GM12891 (cell line): ENCODE results near the gene ALPI.
A peak's percentile ranks its signal among the peaks of the same experiment; 100 is the strongest.
"Not testable (repeated sequence)": the region's sequence is repeated elsewhere in the genome, so short reads cannot be mapped to it uniquely, and the experiment has no call there.

ENCODE experiments used
- DNase-seq: peaks from one replicate; pipeline ENCODE4 v3.0.0; 2011; ENCODE audit warnings: low spot score; ENCODE audit not compliant: insufficient read length
- FAIRE-seq: peaks from 2 replicates; lab custom pipeline; 2011; peaks lifted over from hg19 to GRCh38; lab: Jason Lieb, UNC
- PAX5 ChIP-seq: IDR thresholded peaks from 2 replicates; pipeline ENCODE4 v1.6.1; 2011; ENCODE audit warnings: low read length, moderate library complexity, mild to moderate bottlenecking; ENCODE audit not compliant: insufficient read depth, severe bottlenecking
- POLR2A ChIP-seq: IDR thresholded peaks from 2 replicates; pipeline ENCODE4 v1.6.1; 2011; ENCODE audit warnings: low read depth, low read length, control low read depth
- POLR2AphosphoS5 ChIP-seq: IDR thresholded peaks from 2 replicates; pipeline ENCODE4 v1.6.1; 2011; ENCODE audit warnings: low read depth, low read length, control low read depth
- POU2F2 ChIP-seq: IDR thresholded peaks from 2 replicates; pipeline ENCODE4 v1.6.1; 2011; ENCODE audit warnings: low read depth, mild to moderate bottlenecking, control low read depth, low read length, moderate library complexity
- SPI1 ChIP-seq: IDR thresholded peaks from 2 replicates; pipeline ENCODE4 v1.6.1; 2011; ENCODE audit warnings: low read depth, low read length, control low read depth
- TAF1 ChIP-seq: IDR thresholded peaks from 2 replicates; pipeline ENCODE4 v1.6.1; 2011; ENCODE audit warnings: low read depth, low read length, control low read depth

Gene ALPI

DNA sequence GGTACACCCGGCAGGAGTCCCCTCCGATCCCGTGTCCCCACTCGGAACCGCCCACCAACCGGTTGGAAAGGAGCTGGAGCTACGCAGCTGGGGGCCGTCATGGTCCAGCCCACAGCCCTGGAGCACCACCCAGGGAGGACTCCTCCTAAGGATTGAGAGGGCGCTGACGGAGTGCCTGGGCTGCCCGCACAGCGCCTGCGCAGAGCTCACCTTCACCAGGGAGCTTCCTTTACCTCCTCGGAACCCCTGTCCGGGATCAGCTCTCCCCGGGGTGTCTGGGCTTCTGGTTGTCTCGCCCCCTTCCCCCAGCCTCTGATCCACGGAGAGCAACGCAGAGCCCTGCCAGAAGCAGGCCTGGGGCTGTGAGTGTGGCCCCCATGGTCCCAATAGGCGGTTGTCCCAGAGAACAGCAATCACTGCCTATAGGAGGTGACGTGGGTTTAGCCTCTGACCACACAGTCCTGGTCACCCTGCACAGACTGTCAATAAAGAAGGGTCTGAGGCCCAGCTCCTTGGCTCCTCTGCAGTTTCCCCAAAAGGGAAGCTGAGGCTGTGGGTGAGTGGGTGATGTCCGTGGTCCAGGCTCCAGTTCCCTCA lies 34.7 kb upstream of the ALPI start:
- FAIRE-seq (no peak), DNase-seq (no peak)
- no peak for TF ChIP-seq TAF1

DNA sequence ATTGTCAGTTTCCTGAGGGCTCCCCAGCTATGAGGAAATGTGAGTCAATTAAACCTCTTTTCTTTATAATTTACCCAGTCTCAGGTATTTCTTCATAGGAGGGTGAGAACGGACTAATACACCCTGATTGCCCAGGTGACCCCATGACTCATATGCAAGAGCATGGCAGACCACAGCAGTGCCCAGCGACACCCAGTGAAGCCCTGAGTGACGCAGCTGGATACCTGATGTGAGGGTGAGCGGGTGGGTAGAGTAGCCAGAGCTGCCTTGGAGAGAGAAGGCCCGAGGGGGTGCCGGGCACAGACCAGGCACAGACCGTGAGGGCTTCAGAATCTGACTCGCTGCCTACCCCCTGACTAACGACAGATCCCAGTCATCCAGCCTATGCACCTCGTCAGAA lies 33.9 kb upstream of the ALPI start:
- FAIRE-seq (no peak), DNase-seq (no peak)
- TF ChIP-seq TAF1 (no peak), POU2F2 (no peak), POLR2A (no peak), SPI1 (no peak), PAX5 (no peak), POLR2AphosphoS5 (no peak)

DNA sequence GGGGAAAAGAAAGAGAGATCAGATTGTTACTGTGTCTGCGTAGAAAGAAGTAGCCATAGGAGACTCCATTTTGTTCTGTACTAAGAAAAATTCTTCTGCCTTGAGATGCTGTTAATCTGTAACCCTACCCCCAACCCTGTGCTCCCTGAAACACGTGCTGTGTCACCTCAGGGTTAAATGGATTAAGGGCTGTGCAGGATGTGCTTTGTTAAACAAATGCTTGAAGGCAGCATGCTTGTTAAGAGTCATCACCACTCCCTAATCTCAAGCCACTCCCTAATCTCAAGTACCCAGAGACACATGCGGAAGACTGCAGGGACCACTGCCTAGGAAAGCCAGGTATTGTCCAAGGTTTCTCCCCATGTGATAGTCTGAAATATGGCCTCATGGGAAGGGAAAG lies 33.0 kb upstream of the ALPI start:
- not testable (repeated sequence) for FAIRE-seq, DNase-seq

DNA sequence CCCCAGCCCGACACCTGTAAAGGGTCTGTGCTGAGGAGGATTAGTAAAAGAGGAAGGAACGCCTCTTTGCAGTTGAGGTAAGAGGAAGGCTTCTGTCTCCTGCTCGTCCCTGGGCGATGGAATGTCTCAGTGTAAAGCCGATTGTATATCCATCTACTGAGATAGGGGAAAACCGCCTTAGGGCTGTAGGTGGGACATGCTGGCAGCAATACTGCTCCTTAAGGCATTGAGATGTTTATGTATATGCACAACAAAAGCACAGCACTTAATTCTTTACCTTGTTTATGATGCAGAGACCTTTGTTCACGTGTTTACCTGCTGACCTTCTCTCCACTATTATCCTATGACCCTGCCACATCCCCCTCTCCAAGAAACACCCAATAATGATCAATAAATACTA lies 32.5 kb upstream of the ALPI start:
- not testable (repeated sequence) for FAIRE-seq, DNase-seq

DNA sequence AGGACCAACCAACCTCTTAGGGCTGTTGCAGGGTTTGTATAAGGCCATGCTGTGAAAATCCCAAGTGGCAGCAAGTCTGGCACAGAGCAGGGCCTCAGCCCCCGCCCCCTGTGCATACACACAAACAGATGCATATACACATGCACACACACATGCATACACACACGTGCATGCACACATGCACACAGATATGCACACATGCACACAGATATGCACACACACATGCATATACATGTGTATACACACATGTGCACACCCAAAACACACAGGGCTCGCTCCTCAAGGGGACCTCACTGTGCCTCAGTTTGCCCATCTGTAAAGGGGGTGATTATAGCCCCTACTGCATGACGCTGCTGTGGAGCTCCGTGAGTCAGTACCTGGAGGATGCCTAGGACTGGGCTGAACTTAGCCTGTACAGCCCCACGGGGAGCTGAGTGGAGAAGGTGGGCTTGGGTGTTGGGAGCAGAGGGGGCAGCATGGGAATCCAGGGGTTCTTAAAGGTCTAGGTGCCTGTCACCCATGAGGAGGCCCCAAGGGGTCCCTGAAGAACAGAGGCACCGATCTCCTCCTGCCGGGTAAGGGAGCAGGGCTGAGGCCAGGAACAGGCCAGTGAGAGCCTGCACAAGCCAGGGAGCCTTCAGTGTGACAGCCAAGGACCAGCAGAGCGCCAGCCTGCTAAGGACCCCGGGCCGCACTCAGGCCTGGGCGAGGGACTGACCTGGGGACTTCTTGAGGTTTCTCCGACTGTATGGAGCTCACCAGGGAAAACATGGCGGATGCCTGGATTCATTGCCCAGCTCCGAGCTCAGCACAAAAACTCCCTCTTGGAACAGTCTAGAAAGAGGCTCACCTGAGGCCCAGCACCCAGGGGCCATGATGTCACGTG lies 24.0 kb upstream of the ALPI start:
- no peak for TF ChIP-seq SPI1
- no peak for TF ChIP-seq POLR2AphosphoS5
- TF ChIP-seq PAX5: no peak
- TF ChIP-seq TAF1: no peak
- no peak for TF ChIP-seq POU2F2
- DNase-seq (no peak), FAIRE-seq (no peak)

DNA sequence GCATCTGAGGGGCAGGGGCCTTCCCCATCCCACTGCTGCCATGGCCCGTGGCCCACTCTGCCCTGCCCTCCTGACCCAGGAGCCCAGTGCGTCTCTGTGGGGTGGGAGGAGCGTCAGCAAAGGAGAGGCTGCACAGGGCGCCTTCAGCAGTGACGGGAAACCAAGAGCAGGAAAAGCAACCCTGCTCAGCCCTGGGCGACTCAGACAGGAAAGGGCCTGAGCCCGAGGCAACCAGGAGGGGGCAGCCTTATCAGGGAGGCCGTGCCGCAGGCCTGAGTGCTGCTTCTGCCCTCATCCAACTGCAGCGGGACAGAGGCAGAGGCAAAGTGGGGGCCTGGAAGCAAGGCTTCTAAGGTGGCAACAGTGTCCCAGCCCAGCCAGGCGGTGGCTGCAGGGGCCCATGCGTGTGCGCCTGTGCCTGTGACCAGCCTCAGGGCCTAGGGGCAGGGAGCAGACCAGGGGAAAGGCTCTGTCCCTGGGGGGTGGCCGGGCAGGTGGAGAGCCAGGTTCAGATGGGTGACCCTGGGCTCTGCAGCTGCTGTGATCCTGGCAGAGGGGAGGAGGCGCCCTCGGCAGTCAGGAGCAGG lies 23.3 kb upstream of the ALPI start:
- DNase-seq (no peak), FAIRE-seq (no peak)
- TF ChIP-seq POLR2A (no peak), POLR2AphosphoS5 (no peak), POU2F2 (no peak), PAX5 (no peak), SPI1 (no peak), TAF1 (no peak)

DNA sequence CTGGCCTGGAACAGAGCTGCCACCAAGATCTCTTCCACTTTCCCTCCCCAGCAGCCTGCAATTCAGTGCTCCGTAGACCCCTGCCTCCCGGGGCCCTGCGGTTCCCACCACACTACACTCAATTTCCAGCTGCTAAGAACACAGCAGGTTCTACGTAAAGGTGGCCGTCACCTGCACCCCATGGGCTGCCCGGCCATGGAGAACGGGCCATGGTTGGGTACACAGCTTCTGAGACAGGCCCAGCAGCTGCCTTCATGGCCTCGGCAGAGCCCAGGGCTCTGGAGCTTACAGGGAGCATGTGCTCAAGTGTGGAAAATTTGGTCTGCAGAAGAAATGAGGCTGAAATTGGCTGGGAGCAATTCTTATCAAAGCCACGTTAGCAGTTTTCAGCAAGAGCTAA lies 22.3 kb upstream of the ALPI start:
- not testable (repeated sequence) for DNase-seq

DNA sequence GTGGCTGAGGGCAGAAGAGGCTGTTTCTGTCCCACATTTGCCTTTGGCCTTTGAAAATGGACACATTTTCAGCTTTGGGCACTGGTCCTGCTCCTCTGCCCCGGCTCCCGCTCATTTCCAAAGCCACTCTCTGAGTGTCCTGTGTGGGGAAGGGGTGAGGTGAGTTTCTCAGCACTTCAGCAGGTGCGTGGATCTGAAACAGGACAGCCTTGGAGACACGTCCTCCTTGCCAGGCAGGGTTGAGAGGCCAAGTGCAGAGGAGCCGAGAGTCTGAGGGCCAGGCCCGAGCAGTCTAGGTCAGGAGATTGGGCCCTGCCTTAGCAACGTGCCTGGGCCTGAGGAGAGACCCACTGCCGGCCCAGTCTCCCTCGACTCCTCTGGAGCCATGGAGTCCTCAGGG lies 21.9 kb upstream of the ALPI start:
- FAIRE-seq: no peak
- TF ChIP-seq PAX5 (no peak), TAF1 (no peak), POLR2AphosphoS5 (no peak), POU2F2 (no peak), SPI1 (no peak), POLR2A (no peak)
- no peak for DNase-seq

More for the DNA sequence above, 22.3 kb upstream of the ALPI start:
- FAIRE-seq: peak; percentile 72

DNA sequence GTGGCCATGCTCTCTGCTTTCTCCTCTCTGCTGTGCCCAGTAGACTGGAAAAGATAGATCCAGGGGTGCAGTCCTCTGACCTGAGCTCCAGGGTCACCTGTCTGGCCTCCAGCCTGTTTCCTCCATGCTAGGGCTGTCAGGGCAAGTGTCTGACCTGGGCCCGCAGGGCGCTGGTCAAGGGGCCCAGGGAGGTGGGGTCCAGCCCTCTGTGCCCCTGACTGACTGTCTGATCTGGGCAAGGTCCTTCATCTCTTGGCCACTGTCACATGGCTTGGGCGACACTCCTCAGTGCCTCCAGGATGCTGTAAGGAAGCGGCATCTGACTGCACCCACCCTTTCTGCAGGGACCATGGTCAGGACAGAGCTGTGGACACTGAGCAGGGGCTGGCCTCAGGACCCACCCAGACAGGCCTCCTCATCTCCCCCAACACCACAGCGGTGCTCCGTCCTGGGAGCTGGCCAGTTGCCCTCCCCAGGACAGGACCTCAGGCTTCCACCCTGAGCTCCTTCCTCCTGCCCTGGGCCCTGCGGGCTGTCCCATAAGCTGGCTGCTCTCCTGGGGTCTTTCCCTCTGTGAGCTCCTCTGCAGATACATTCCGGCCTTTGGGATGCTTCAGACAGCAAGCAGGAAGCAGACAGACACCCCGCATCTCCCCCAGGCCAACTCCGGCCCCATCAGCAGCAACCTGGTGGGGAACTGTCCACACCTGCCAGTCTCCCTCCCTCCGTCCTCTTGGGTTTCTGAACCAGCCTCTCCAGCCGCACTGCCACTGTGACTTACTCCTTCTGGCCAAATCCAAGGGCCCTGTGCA lies 21.2 kb upstream of the ALPI start:
- TF ChIP-seq POLR2A: no peak
- TF ChIP-seq PAX5: no peak
- TF ChIP-seq SPI1: no peak
- DNase-seq: no peak
- no peak for FAIRE-seq

DNA sequence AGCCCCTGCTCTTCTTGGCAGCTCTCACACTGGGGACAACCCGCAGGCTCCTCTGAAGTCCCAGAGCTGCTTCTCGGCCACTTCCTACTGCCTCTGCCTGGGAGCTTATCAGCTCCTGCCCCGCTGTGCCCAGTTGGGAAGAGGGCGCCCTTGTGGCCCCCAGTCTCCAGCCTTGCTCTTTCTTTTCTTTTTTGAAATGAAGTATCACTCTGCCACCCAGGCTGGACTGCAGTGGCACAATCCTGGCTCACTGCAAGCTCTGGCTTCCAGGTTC lies 20.6 kb upstream of the ALPI start:
- no peak for FAIRE-seq
- TF ChIP-seq TAF1 (no peak), SPI1 (no peak), POLR2A (no peak), PAX5 (no peak), POLR2AphosphoS5 (no peak), POU2F2 (no peak)
- no peak for DNase-seq

DNA sequence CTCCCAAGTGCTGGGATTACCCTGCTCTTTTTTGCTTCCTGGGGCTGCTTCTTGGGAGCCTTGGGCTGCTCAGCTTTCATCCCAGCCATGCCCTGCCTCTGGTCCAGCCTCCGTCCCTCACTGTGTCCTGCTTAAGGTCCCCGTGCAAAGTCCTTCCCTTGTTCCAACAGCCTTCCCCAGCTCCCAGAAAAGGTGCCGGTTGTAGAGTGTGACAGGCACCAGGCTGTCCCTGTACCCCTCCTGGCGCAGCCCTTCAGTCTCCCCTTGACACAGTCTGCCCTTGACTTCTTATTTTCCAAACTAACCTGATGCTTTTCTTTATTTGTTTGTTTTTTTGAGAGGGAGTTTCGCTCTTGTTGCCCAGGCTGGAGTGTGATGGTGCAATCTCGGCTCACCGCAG lies 20.1 kb upstream of the ALPI start:
- no peak for FAIRE-seq
- TF ChIP-seq TAF1 (no peak), POLR2AphosphoS5 (no peak), SPI1 (no peak), POLR2A (no peak), POU2F2 (no peak), PAX5 (no peak)
- DNase-seq: no peak
